Measurements from ENCODE around the gene GNAL. TPM values are rescaled to one million over a fixed set of nuclear protein-coding genes. Genes with fewer than 3 reads are reported as not detected.

The GNAL gene
- total RNA-seq, 1 experiment from 2014 or later: 24.0 TPM

- H3K4me1 Mint-ChIP-seq: peaks cover 20 to 28% of the 10 kb centered on the region in 2 experiments
Measured at GRCh38 chr18:11760498-11761167, 71.6 kb downstream of the GNAL start.

More at GRCh38 chr18:11760498-11761167, 71.6 kb downstream of the GNAL start:
- peaks cover 3 to 32% (median 16%) of the 10 kb centered on the region in 3 experiments; a peak in 4 of 7 replicates for H3K36me3 Mint-ChIP-seq (ENCODE audit: insufficient read depth in 1 of 3, low read depth in 3 of 3)
- no peak for DNase-seq
- Histone ChIP-seq H3T11ph (ENCODE audit: low read length) (no peak overlapping the region), H3K4me1 (ENCODE audit: insufficient read depth, low read length) (no peaks in the 10 kb centered on the region; the same call in 1 of the 2 replicates), H4K20me1 (ENCODE audit: control insufficient read depth, insufficient read depth, insufficient read length) (no peaks in the 10 kb centered on the region), H3K23ac (ENCODE audit: insufficient read length, low read depth, low read length) (no peak overlapping the region), H4K5ac (ENCODE audit: insufficient read length, low read depth, low read length) (no peak overlapping the region), H3K9ac (ENCODE audit: extremely low read depth, insufficient read length, low read length) (no peak overlapping the region), H3K23me2 (ENCODE audit: insufficient read length, low read depth, low read length, poor library complexity, severe bottlenecking) (no peaks in the 10 kb centered on the region), H3K27ac (ENCODE audit: insufficient read length, low read depth, low read length) (no peak overlapping the region), H2BK12ac (ENCODE audit: insufficient read length, low read depth, low read length) (no peak overlapping the region), H3K79me2 (ENCODE audit: insufficient read depth, low read length) (no peaks in the 10 kb centered on the region), H3K18ac (ENCODE audit: insufficient read length, low read depth, low read length) (no peak overlapping the region), H3K56ac (ENCODE audit: insufficient read length, low read depth, low read length) (no peak overlapping the region), H3K9me3 (ENCODE audit: control insufficient read depth, low read depth, low read length) (no peaks in the 10 kb centered on the region), H2BK120ac (ENCODE audit: low read depth, low read length, poor library complexity, severe bottlenecking) (no peak overlapping the region), H2BK15ac (ENCODE audit: low read depth, low read length) (no peak overlapping the region), H3K4me2 (ENCODE audit: insufficient read depth, insufficient read length, low read length) (no peak overlapping the region), H2BK20ac (ENCODE audit: low read depth, low read length, poor library complexity, severe bottlenecking) (no peak overlapping the region), H3K27me3 (ENCODE audit: insufficient read depth, low read length) (no peaks in the 10 kb centered on the region), H3K79me1 (ENCODE audit: insufficient read depth, low read depth, low read length, poor library complexity, severe bottlenecking) (no peaks in the 10 kb centered on the region), H4K91ac (ENCODE audit: insufficient read length, low read depth, low read length) (no peak overlapping the region), H2BK5ac (ENCODE audit: insufficient read length, low read length) (no peak overlapping the region), H3K14ac (ENCODE audit: insufficient read depth, low read length) (no peak overlapping the region), H3K4ac (ENCODE audit: low read depth, low read length) (no peak overlapping the region), H2AFZ (ENCODE audit: low read length) (no peak overlapping the region), H2AK5ac (ENCODE audit: insufficient read length, low read length) (no peak overlapping the region), H4K8ac (replicated peaks; ENCODE audit: insufficient read length, low read depth, low read length) (no peak overlapping the region)
- H3K9me3 Mint-ChIP-seq: no peaks in the 10 kb centered on the region
- no peaks in the 10 kb centered on the region for H3K27me3 Mint-ChIP-seq (ENCODE audit: low read depth)
- peak overlapping the region in 2 of 3 experiments; percentile 13 to 36; a peak in 2 of 7 replicates for H3K27ac Mint-ChIP-seq
- no CpG with 5 or more reads among the region's 7 CpGs for WGBS (ENCODE audit: extremely low coverage, insufficient read length, low lambda C conversion rate)
- no peak for TF ChIP-seq CTCF (conservative IDR thresholded peaks at IDR 0.05)
- H3K4me3 Mint-ChIP-seq: no peak overlapping the region
